Right cardiac atrium (tissue), 5 donors: ENCODE data around the gene DHRSX. TPM values are rescaled to one million over a fixed set of nuclear protein-coding genes. Genes with fewer than 3 reads are reported as not detected.
"Not testable (repeated sequence)": the region's sequence is repeated elsewhere in the genome, so short reads cannot be mapped to it uniquely, and the experiment has no call there.

Source experiments
- ATAC-seq, 2 donors: fragments of 200-7000 bp; cut with Tn5 transposase; one replicate each; pipeline versions ENCODE4 v1.8.0 to v1.9.1; 2020; ENCODE audit warnings: moderate library complexity in 2 of 2, mild to moderate bottlenecking in 1 of 2
- DNase-seq, 3 donors: peaks; one replicate each; pipeline ENCODE4 v3.0.0-alpha.2; 2020
- H3K27ac ChIP-seq: one replicate; pipeline ENCODE4 v1.5.1; 2013; ENCODE audit warnings: mild to moderate bottlenecking, low read length, control low read depth, moderate library complexity
- H3K27me3 ChIP-seq: one replicate; pipeline ENCODE4 v1.6.1; 2013; ENCODE audit not compliant: control insufficient read depth, insufficient read depth
- H3K4me1 ChIP-seq: one replicate; pipeline ENCODE4 v1.6.1; 2013; ENCODE audit warnings: low read length; ENCODE audit not compliant: control insufficient read depth, insufficient read depth
- H3K4me3 ChIP-seq: one replicate; pipeline ENCODE4 v1.5.1; 2013; ENCODE audit warnings: low read length, control low read depth
- H3K9me3 ChIP-seq: one replicate; pipeline ENCODE4 v1.6.1; 2013; ENCODE audit warnings: low read length; ENCODE audit not compliant: control insufficient read depth
- WGBS: extraction: QIAGEN DNeasy Blood & Tissue Kit; methylation state at CpG from one replicate; pipeline ENCODE4 v1.1.7; 2013; 5-methylcytosine and 5-hydroxymethylcytosine counted together
- intact Hi-C, 4 donors: fragments of 100-400 bp; cut with DNase I; formaldehyde crosslinking; loops; one replicate each; pipeline versions ENCODE4 v1.11.0 to v1.14.0; 2022 to 2023
- polyA plus RNA-seq: library from polyadenylated mRNA; stranded (reverse); fragments of 200-250 nt; gene quantifications from one replicate; pipeline ENCODE4 v1.2.3, GENCODE V29; 2013
- total RNA-seq, 4 donors: library from RNA; stranded (reverse); fragmentation: NEBNext Ultra II Directional; extraction: Animal tissue kit (Norgen Biotek cat#: 25700); gene quantifications; one replicate each; pipeline ENCODE4 v1.2.1, GENCODE V29; 2021
- donor health status: healthy with polysubstance abuse.
- donor health status: DM: no; HTN: yes; CAD: no.
- donor health status: DM: no; HTN: no; CAD: no.
- donor health status: DM: no; HTN: yes; CAD: no; lungs with severe emphysema.
- donor health status: DM: yes; HTN: yes; CAD: no.

Gene DHRSX
- total and polyA plus RNA-seq, 5 donors, result 22.2 to 43.7 (median 30.1) TPM

- peaks cover 2% of the 10 kb centered on the region for H3K4me1 ChIP-seq
- whole genome bisulfite sequencing, result 50% methylated on average over 20 of the region's 20 CpGs
- ATAC-seq, result peak; percentile 81 to 83
- no peaks in the 10 kb centered on the region for H3K9me3 ChIP-seq
- H3K27ac ChIP-seq, result peak overlapping the region; percentile 62
- no peaks in the 10 kb centered on the region for H3K27me3 ChIP-seq
- intact Hi-C loops, result no loop called here
- DNase-seq, result peak; percentile 45 to 66 (median 58)
- no peak overlapping the region for H3K4me3 ChIP-seq
Observed at GRCh38 chrX:2320580-2321327, 180.0 kb downstream of the DHRSX start.

GRCh38 chrX:2320089-2320488, 180.7 kb downstream of the DHRSX start:
- intact Hi-C loops, result no loop called here
- WGBS, result 96% methylated on average over 7 of the region's 7 CpGs
- DNase-seq (no peak), ATAC-seq (no peak)
- H3K27me3 ChIP-seq, result no peaks in the 10 kb centered on the region
- no peaks in the 10 kb centered on the region for H3K9me3 ChIP-seq
- peaks cover 2% of the 10 kb centered on the region for H3K4me1 ChIP-seq
- no peak overlapping the region for H3K4me3 ChIP-seq
- H3K27ac ChIP-seq, result peak overlapping the region; percentile 62

GRCh38 chrX:2318371-2318770, 182.4 kb downstream of the DHRSX start:
- Histone ChIP-seq H3K27me3 (no peaks in the 10 kb centered on the region), H3K9me3 (no peaks in the 10 kb centered on the region), H3K4me1 (peaks cover 2% of the 10 kb centered on the region), H3K4me3 (no peak overlapping the region), H3K27ac (no peak overlapping the region)
- 91% methylated on average over 10 of the region's 10 CpGs for WGBS
- intact Hi-C loops, result no loop called here
- no peak for ATAC-seq
- no peak for DNase-seq

- Histone ChIP-seq H3K4me3 (no peak overlapping the region), H3K27ac (no peak overlapping the region), H3K4me1 (peaks cover 2% of the 10 kb centered on the region), H3K27me3 (no peaks in the 10 kb centered on the region), H3K9me3 (no peaks in the 10 kb centered on the region)
- ATAC-seq, result no peak
- intact Hi-C loops, result no loop called here
- no peak for DNase-seq
- WGBS, result 93% methylated on average over 8 of the region's 8 CpGs
Observed at GRCh38 chrX:2317527-2318055, 183.2 kb downstream of the DHRSX start.

GRCh38 chrX:2316534-2316933, 184.2 kb downstream of the DHRSX start:
- WGBS, result 51% methylated on average over 4 of the region's 4 CpGs
- no peak overlapping the region for H3K27ac ChIP-seq
- ATAC-seq (no peak), DNase-seq (no peak)
- no peak overlapping the region for H3K4me3 ChIP-seq
- no peaks in the 10 kb centered on the region for H3K27me3 ChIP-seq
- intact Hi-C loops, result no loop called here
- no peaks in the 10 kb centered on the region for H3K4me1 ChIP-seq
- no peaks in the 10 kb centered on the region for H3K9me3 ChIP-seq

- no peaks in the 10 kb centered on the region for H3K4me1 ChIP-seq
- DNase-seq, result no peak
- H3K27me3 ChIP-seq, result no peaks in the 10 kb centered on the region
- H3K4me3 ChIP-seq, result no peak overlapping the region
- WGBS, result 98% methylated on average over 5 of the region's 5 CpGs
- no peak overlapping the region for H3K27ac ChIP-seq
- intact Hi-C loops, result no loop called here
- no peak for ATAC-seq
- no peaks in the 10 kb centered on the region for H3K9me3 ChIP-seq
Observed at GRCh38 chrX:2315434-2315833, 185.3 kb downstream of the DHRSX start.

GRCh38 chrX:2314831-2315365, 185.9 kb downstream of the DHRSX start:
- no peak for DNase-seq
- intact Hi-C loops, result no loop called here
- Histone ChIP-seq H3K4me1 (no peaks in the 10 kb centered on the region), H3K27me3 (no peaks in the 10 kb centered on the region), H3K4me3 (no peak overlapping the region), H3K27ac (no peak overlapping the region), H3K9me3 (no peaks in the 10 kb centered on the region)
- no peak for ATAC-seq
- WGBS, result 90% methylated on average over 14 of the region's 14 CpGs

- H3K9me3 ChIP-seq, result no peaks in the 10 kb centered on the region
- no peaks in the 10 kb centered on the region for H3K27me3 ChIP-seq
- no peak overlapping the region for H3K4me3 ChIP-seq
- 48% methylated on average over 1 of the region's 1 CpG for WGBS
- intact Hi-C loops, result no loop called here
- DNase-seq (no peak), ATAC-seq (no peak)
- no peaks in the 10 kb centered on the region for H3K4me1 ChIP-seq
- H3K27ac ChIP-seq, result no peak overlapping the region
Observed at GRCh38 chrX:2313864-2314640, 186.7 kb downstream of the DHRSX start.

- DNase-seq, H3K4me3 ChIP-seq, intact Hi-C loops, H3K27me3 ChIP-seq, H3K9me3 ChIP-seq, H3K4me1 ChIP-seq, ATAC-seq, H3K27ac ChIP-seq: not testable (repeated sequence)
- WGBS, result 86% methylated on average over 5 of the region's 5 CpGs
Observed at GRCh38 chrX:2312061-2312591, 188.7 kb downstream of the DHRSX start.

- Histone ChIP-seq H3K27ac (no peak overlapping the region), H3K4me3 (no peak overlapping the region), H3K4me1 (no peaks in the 10 kb centered on the region), H3K9me3 (no peaks in the 10 kb centered on the region), H3K27me3 (no peaks in the 10 kb centered on the region)
- ATAC-seq (no peak), DNase-seq (no peak)
- WGBS, result 74% methylated on average over 11 of the region's 11 CpGs
- intact Hi-C loops, result no loop called here
Observed at GRCh38 chrX:2311501-2311900, 189.3 kb downstream of the DHRSX start.

GRCh38 chrX:2301901-2302300, 198.9 kb downstream of the DHRSX start:
- 91% methylated on average over 6 of the region's 6 CpGs for WGBS
- intact Hi-C loops, result no loop called here
- DNase-seq, result no peak

More at GRCh38 chrX:2301901-2302300, 198.9 kb downstream of the DHRSX start:
- ATAC-seq, result no peak
- Histone ChIP-seq H3K4me1 (no peaks in the 10 kb centered on the region), H3K4me3 (no peak overlapping the region), H3K27ac (no peak overlapping the region), H3K9me3 (no peaks in the 10 kb centered on the region), H3K27me3 (no peaks in the 10 kb centered on the region)
